Liver (tissue), 9 donors: ENCODE results near the gene GATC. TPM values are rescaled to one million over a fixed set of nuclear protein-coding genes. Genes with fewer than 3 reads are reported as not detected.

Source experiments
- DNase-seq: peaks from one replicate; pipeline ENCODE4 v3.0.0-alpha.2; 2017; ENCODE audit warnings: low spot score
- H3K27ac ChIP-seq, 2 donors: one replicate each; pipeline ENCODE4 v1.7.0; 2013; ENCODE audit warnings: inconsistent platforms in 2 of 2, low read length in 2 of 2, control low read depth in 1 of 2, low read depth in 1 of 2, mild to moderate bottlenecking in 1 of 2
- H3K27me3 ChIP-seq, 4 donors: one replicate each; pipeline versions ENCODE4 v1.6.1 to v1.7.0; 2013; ENCODE audit warnings: low read length in 3 of 4, inconsistent platforms in 1 of 4, mild to moderate bottlenecking in 1 of 4, moderate library complexity in 1 of 4; ENCODE audit not compliant: control insufficient read depth in 4 of 4, insufficient read depth in 4 of 4
- H3K36me3 ChIP-seq, 4 donors: one replicate each; pipeline versions ENCODE4 v1.6.1 to v1.7.0; 2013; ENCODE audit warnings: low read length in 3 of 4, mild to moderate bottlenecking in 3 of 4, low read depth in 1 of 4, moderate library complexity in 1 of 4; ENCODE audit not compliant: control insufficient read depth in 4 of 4, insufficient read depth in 3 of 4
- H3K4me1 ChIP-seq, 4 donors: one replicate each; pipeline versions ENCODE4 v1.6.1 to v1.7.0; 2013; ENCODE audit warnings: low read length in 3 of 4, mild to moderate bottlenecking in 3 of 4, moderate library complexity in 1 of 4; ENCODE audit not compliant: control insufficient read depth in 4 of 4, insufficient read depth in 4 of 4
- H3K4me3 ChIP-seq, 3 donors: one replicate each; pipeline versions ENCODE4 v1.6.1 to v1.7.0; 2013; ENCODE audit warnings: low read length in 3 of 3, control low read depth in 1 of 3, low read depth in 1 of 3, mild to moderate bottlenecking in 1 of 3
- H3K9ac ChIP-seq, 2 donors: one replicate each; pipeline ENCODE4 v1.7.0; 2013; ENCODE audit warnings: low read length in 2 of 2, mild to moderate bottlenecking in 2 of 2, moderate library complexity in 2 of 2, control low read depth in 1 of 2, low read depth in 1 of 2
- H3K9me3 ChIP-seq, 4 donors: one replicate each; pipeline versions ENCODE4 v1.6.1 to v1.7.0; 2013; ENCODE audit warnings: low read length in 3 of 4; ENCODE audit not compliant: control insufficient read depth in 4 of 4
- ATF3 ChIP-seq: IDR thresholded peaks from 2 replicates; pipeline ENCODE4 v1.6.1; 2016; ENCODE audit warnings: antibody characterized with exemption
- EGR1 ChIP-seq, 2 donors: IDR thresholded peaks; 2 replicates each; pipeline ENCODE4 v1.6.1; 2016 to 2018; ENCODE audit warnings: antibody characterized with exemption in 2 of 2, low read depth in 2 of 2
- FOXA1 ChIP-seq: IDR thresholded peaks from 2 replicates; pipeline ENCODE4 v1.6.1; 2016; ENCODE audit warnings: antibody characterized with exemption
- FOXA2 ChIP-seq: IDR thresholded peaks from 2 replicates; pipeline ENCODE4 v1.6.1; 2016; ENCODE audit warnings: antibody characterized with exemption
- GABPA ChIP-seq, 2 donors: IDR thresholded peaks in 1 of 2; conservative IDR thresholded peaks in 1 of 2; 2 replicates each; pipeline ENCODE4 v1.6.1; 2016; ENCODE audit warnings: antibody characterized with exemption in 2 of 2, mild to moderate bottlenecking in 1 of 2, moderate library complexity in 1 of 2
- HNF4A ChIP-seq, 2 donors: conservative IDR thresholded peaks; 2 replicates each; pipeline ENCODE4 v1.6.1; 2016; ENCODE audit warnings: antibody characterized with exemption in 2 of 2, mild to moderate bottlenecking in 2 of 2
- HNF4G ChIP-seq: IDR thresholded peaks from 2 replicates; pipeline ENCODE4 v1.6.1; 2016; ENCODE audit warnings: antibody characterized with exemption
- JUND ChIP-seq, 2 donors: IDR thresholded peaks; 2 replicates each; pipeline ENCODE4 v1.6.1; 2016; ENCODE audit warnings: antibody characterized with exemption in 2 of 2
- NR2F2 ChIP-seq: IDR thresholded peaks from 2 replicates; pipeline ENCODE4 v1.6.1; 2016; ENCODE audit warnings: antibody characterized with exemption
- RAD21 ChIP-seq, 2 donors: IDR thresholded peaks; 2 replicates each; pipeline ENCODE4 v1.6.1; 2016; ENCODE audit warnings: antibody characterized with exemption in 2 of 2, mild to moderate bottlenecking in 2 of 2
- REST ChIP-seq: IDR thresholded peaks from 2 replicates; pipeline ENCODE4 v1.6.1; 2016; ENCODE audit warnings: antibody characterized with exemption, mild to moderate bottlenecking
- RXRA ChIP-seq, 2 donors: IDR thresholded peaks; 2 replicates each; pipeline ENCODE4 v1.6.1; 2017 to 2018; ENCODE audit warnings: antibody characterized with exemption in 2 of 2, mild to moderate bottlenecking in 1 of 2
- SP1 ChIP-seq: IDR thresholded peaks from 2 replicates; pipeline ENCODE4 v1.6.1; 2018; ENCODE audit warnings: antibody characterized with exemption, mild to moderate bottlenecking
- TAF1 ChIP-seq: conservative IDR thresholded peaks from 2 replicates; pipeline ENCODE4 v1.6.1; 2016; ENCODE audit warnings: antibody characterized with exemption, mild to moderate bottlenecking
- YY1 ChIP-seq: IDR thresholded peaks from 2 replicates; pipeline ENCODE4 v1.6.1; 2016; ENCODE audit warnings: antibody characterized with exemption, mild to moderate bottlenecking
- ZBTB33 ChIP-seq: IDR thresholded peaks from 2 replicates; pipeline ENCODE4 v1.6.1; 2016; ENCODE audit warnings: antibody characterized with exemption
- WGBS: extraction: QIAGEN DNeasy Blood & Tissue Kit; methylation state at CpG from one replicate; pipeline ENCODE4 v1.1.7; 2013; 5-methylcytosine and 5-hydroxymethylcytosine counted together
- polyA plus RNA-seq, 2 donors: library from polyadenylated mRNA; stranded (reverse) in 1 of 2; unstranded in 1 of 2; fragments of 200-250 nt in 1 of 2; fragments of >200 nt in 1 of 2; fragmentation: Nextera tagmentation in 1 of 2; extraction: Ambion mirVana in 1 of 2; gene quantifications; one replicate each; pipeline versions ENCODE4 v1.2.1 to v1.2.3, GENCODE V29; 2013 to 2015
- total RNA-seq, 2 donors: library from RNA; depleted of rRNA; stranded (reverse); fragments of >200 nt; gene quantifications; one replicate each; pipeline ENCODE4 v1.2.3, GENCODE V29; 2014
- TF ChIP-seq, protein P1 (sequence below): IDR thresholded peaks from 2 replicates; pipeline ENCODE4 v1.6.1; 2016; ENCODE audit warnings: antibody characterized with exemption
- TF ChIP-seq, protein P2 (sequence below): fragments of 150-350 bp; IDR thresholded peaks from 2 replicates; pipeline ENCODE4 v1.5.1; 2017; ENCODE audit warnings: improper control_type of control experiment, low read depth, low read length; ENCODE audit not compliant: missing input control
- donor health status: healthy.
- donor health status: healthy.
- donor health status: healthy.
- donor health status: healthy.
- donor health status: healthy.

GATC gene
- total and polyA plus RNA-seq, 4 donors: 8.9 to 15.5 (median 13.3) TPM

GRCh38 chr12:120437735-120438494, 8.3 kb upstream of the GATC start, which contains the start of gene COX6A1:
Gene COX6A1, plus strand, starts transcription at chr12:120438113. Its CDS starts 14 bp downstream, at chr12:120438127.
- TF ChIP-seq GABPA (IDR thresholded peaks at IDR 0.05 in 1 of 2, conservative IDR thresholded peaks at IDR 0.05 in 1 of 2) (peak; percentile 95 to 98), RXRA (IDR thresholded peaks at IDR 0.05) (peak; percentile 62 to 72), FOXA1 (no peak), TAF1 (peak; percentile 83), NR2F2 (no peak), SP1 (peak; percentile 78), EGR1 (IDR thresholded peaks at IDR 0.05; ENCODE audit: low read depth in 2 of 2) (peak; percentile 52 to 66), HNF4A (conservative IDR thresholded peaks at IDR 0.05) (peak; percentile 47 to 51), YY1 (peak; percentile 98), RAD21 (IDR thresholded peaks at IDR 0.05) (peak; percentile 13 to 44), FOXA2 (peak; percentile 6), JUND (IDR thresholded peaks at IDR 0.05) (peak in 1 of 2 donors; percentile 31), REST (peak; percentile 70), ATF3 (no peak), HNF4G (no peak), ZBTB33 (peak; percentile 51)
- TF ChIP-seq, protein P1, sequence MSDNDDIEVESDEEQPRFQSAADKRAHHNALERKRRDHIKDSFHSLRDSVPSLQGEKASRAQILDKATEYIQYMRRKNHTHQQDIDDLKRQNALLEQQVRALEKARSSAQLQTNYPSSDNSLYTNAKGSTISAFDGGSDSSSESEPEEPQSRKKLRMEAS: peak; percentile 72
- TF ChIP-seq, protein P2, sequence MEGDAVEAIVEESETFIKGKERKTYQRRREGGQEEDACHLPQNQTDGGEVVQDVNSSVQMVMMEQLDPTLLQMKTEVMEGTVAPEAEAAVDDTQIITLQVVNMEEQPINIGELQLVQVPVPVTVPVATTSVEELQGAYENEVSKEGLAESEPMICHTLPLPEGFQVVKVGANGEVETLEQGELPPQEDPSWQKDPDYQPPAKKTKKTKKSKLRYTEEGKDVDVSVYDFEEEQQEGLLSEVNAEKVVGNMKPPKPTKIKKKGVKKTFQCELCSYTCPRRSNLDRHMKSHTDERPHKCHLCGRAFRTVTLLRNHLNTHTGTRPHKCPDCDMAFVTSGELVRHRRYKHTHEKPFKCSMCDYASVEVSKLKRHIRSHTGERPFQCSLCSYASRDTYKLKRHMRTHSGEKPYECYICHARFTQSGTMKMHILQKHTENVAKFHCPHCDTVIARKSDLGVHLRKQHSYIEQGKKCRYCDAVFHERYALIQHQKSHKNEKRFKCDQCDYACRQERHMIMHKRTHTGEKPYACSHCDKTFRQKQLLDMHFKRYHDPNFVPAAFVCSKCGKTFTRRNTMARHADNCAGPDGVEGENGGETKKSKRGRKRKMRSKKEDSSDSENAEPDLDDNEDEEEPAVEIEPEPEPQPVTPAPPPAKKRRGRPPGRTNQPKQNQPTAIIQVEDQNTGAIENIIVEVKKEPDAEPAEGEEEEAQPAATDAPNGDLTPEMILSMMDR: peak; percentile 6
- Histone ChIP-seq H3K9ac (peak within 1 kb of the TSS; percentile 18 to 42), H3K27me3 (no peaks in the 10 kb centered on the region), H3K27ac (peak within 1 kb of the TSS; percentile 49 to 65), H3K4me3 (peak within 1 kb of the TSS; percentile 78 to 93 (median 84)), H3K9me3 (no peaks in the 10 kb centered on the region), H3K4me1 (peaks cover 4 to 19% (median 15%) of the 10 kb centered on the region in 4 donors), H3K36me3 (peaks cover 3 to 11% (median 6%) of the 10 kb centered on the region in 4 donors)
- DNase-seq: peak; percentile 94
- WGBS: under 1% methylated on average over 59 of the region's 59 CpGs
